DOHH2 (cell line): ENCODE measurements around the gene ERFL.
"Not testable (repeated sequence)": the region's sequence is repeated elsewhere in the genome, so short reads cannot be mapped to it uniquely, and the experiment has no call there.

Source experiments
- H3F3A ChIP-seq: fragments of 200-600 bp; sonication (generic), shearing (Covaris generic); 2 replicates; pipeline ENCODE4 v1.6.0; 2016; ENCODE audit warnings: antibody characterized with exemption, mild to moderate bottlenecking; ENCODE audit not compliant: control insufficient read depth, insufficient read depth
- H3K27ac ChIP-seq: fragments of 200-600 bp; sonication (generic); 2 replicates; pipeline ENCODE4 v1.5.1; 2014; ENCODE audit warnings: low read depth, mild to moderate bottlenecking, low read length, moderate library complexity
- H3K27me3 ChIP-seq: fragments of 200-600 bp; sonication (generic); 2 replicates; pipeline ENCODE4 v1.6.1; 2014; ENCODE audit warnings: mild to moderate bottlenecking, low read length, mixed read lengths; ENCODE audit not compliant: control insufficient read depth
- H3K36me3 ChIP-seq: fragments of 200-600 bp; sonication (generic); 2 replicates; pipeline ENCODE4 v1.6.1; 2014; ENCODE audit warnings: mild to moderate bottlenecking, low read length, moderate library complexity, mixed read lengths; ENCODE audit not compliant: control insufficient read depth
- H3K4me1 ChIP-seq: fragments of 200-600 bp; sonication (generic); 2 replicates; pipeline ENCODE4 v1.6.1; 2014; ENCODE audit warnings: mild to moderate bottlenecking, low read length, mixed read lengths; ENCODE audit not compliant: control insufficient read depth
- H3K4me2 ChIP-seq: fragments of 200-600 bp; sonication (generic); 2 replicates; pipeline ENCODE4 v1.6.0; 2014; ENCODE audit warnings: mild to moderate bottlenecking, low read length, moderate library complexity
- H3K4me3 ChIP-seq: fragments of 200-600 bp; sonication (generic); 2 replicates; pipeline ENCODE4 v1.5.1; 2014; ENCODE audit warnings: mild to moderate bottlenecking, low read length, mixed read lengths
- H3K79me2 ChIP-seq: fragments of 200-600 bp; sonication (generic); 2 replicates; pipeline ENCODE4 v1.6.1; 2014; ENCODE audit warnings: mild to moderate bottlenecking, low read length, mixed read lengths; ENCODE audit not compliant: control insufficient read depth
- H3K9me2 ChIP-seq: fragments of 200-600 bp; sonication (generic); replicated peaks from 2 replicates; pipeline ENCODE4 v1.6.1; 2014; ENCODE audit warnings: mild to moderate bottlenecking, low read length, mixed read lengths; ENCODE audit not compliant: control insufficient read depth
- H3K9me3 ChIP-seq: fragments of 200-600 bp; sonication (generic); 2 replicates; pipeline ENCODE4 v1.6.1; 2014; ENCODE audit warnings: antibody characterized with exemption, low read length, mixed read lengths; ENCODE audit not compliant: control insufficient read depth, insufficient read depth
- H4K20me1 ChIP-seq: fragments of 200-600 bp; sonication (generic); 2 replicates; pipeline ENCODE4 v1.6.0; 2014; ENCODE audit warnings: low read depth, mild to moderate bottlenecking, antibody characterized with exemption, low read length, moderate library complexity; ENCODE audit not compliant: control insufficient read depth, insufficient read depth
- CTCF ChIP-seq: fragments of 200-600 bp; sonication (generic); IDR thresholded peaks from one replicate; pipeline ENCODE4 v1.5.1; 2014; ENCODE audit warnings: antibody characterized with exemption, mild to moderate bottlenecking, low read depth, low read length; ENCODE audit not compliant: poor library complexity, severe bottlenecking
- EZH2phosphoT487 ChIP-seq: fragments of 200-600 bp; sonication (generic); IDR thresholded peaks from 2 replicates; pipeline ENCODE4 v1.6.1; 2017; ENCODE audit warnings: borderline replicate concordance, mild to moderate bottlenecking, antibody characterized with exemption, low read length, moderate library complexity, mixed read lengths

ERFL gene

DNA sequence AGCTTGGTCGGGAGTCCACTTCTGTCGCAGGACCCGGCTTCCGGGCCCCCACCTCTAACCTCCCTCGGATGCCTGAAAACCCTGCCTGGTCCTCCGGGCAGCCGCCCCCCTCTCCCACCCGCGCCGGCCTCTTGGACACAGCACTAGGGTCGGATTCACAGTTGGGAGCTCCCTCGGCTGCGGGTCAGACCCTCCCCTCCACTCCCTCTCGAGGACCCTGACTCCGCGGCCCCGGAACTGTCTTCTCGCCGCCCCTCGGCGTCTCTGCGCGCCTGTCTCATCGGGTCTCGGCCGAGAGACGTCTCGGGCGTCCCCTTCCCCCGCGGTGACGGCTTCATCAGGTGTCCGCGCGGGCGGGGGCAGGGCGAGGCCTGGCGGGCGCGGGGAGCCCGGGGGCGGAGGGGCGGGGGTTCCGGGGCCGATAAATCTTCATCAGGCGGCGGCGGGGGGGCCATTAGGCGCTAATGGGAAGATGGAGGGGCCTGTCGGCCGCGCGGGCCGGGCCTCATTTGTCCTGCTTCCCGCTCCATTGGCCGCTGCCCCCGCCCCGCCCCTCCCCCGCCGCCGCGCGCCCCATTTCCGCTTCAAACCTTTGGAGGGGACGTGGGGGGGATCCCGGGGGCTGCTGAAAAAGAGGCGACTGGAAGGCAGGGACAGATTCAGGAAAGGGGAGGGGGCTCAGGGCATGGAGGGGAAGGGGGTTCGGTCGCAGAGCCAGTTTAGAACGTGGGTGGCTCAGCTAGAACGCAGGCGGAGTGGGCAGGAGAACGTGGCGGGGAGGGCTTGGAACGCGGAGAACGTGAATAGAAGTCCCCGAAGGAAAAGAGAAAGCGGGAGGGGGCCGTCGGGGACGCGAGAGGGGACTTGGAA is 11.8 kb upstream of the ERFL start:
- Histone ChIP-seq H3K27me3 (no peaks in the 10 kb centered on the region), H3K9me3 (no peaks in the 10 kb centered on the region), H3K4me3 (peak overlapping the region; percentile 97)

GRCh38 chr19:41939209-41939608 is 11.0 kb upstream of the ERFL start:
- Histone ChIP-seq H3K4me1 (peaks cover 81% of the 10 kb centered on the region), H3K4me3 (peak overlapping the region; percentile 97), H3K27ac (peak overlapping the region; percentile 96), H3F3A (peaks cover 52% of the 10 kb centered on the region), H3K4me2 (peak overlapping the region; percentile 96)
- H3K79me2 ChIP-seq, H3K27me3 ChIP-seq, H4K20me1 ChIP-seq, H3K9me3 ChIP-seq, H3K9me2 ChIP-seq, H3K36me3 ChIP-seq: not testable (repeated sequence)

More for the DNA sequence above, 11.8 kb upstream of the ERFL start:
- TF ChIP-seq EZH2phosphoT487 (no peak), CTCF (no peak)
- Histone ChIP-seq H3K9me2 (no peaks in the 10 kb centered on the region), H3K36me3 (peaks cover 14% of the 10 kb centered on the region), H4K20me1 (no peaks in the 10 kb centered on the region), H3K27ac (peak overlapping the region; percentile 96), H3F3A (peaks cover 57% of the 10 kb centered on the region), H3K79me2 (peaks cover 9% of the 10 kb centered on the region), H3K4me2 (peak overlapping the region; percentile 96), H3K4me1 (peaks cover 81% of the 10 kb centered on the region)

GRCh38 chr19:41937525-41938468 is 9.5 kb upstream of the ERFL start:
- Histone ChIP-seq H3K4me1 (peaks cover 81% of the 10 kb centered on the region), H4K20me1 (no peaks in the 10 kb centered on the region), H3F3A (peaks cover 57% of the 10 kb centered on the region), H3K79me2 (peaks cover 9% of the 10 kb centered on the region), H3K4me2 (peak overlapping the region; percentile 96), H3K4me3 (peak overlapping the region; percentile 49), H3K9me2 (no peaks in the 10 kb centered on the region), H3K27me3 (no peaks in the 10 kb centered on the region), H3K9me3 (no peaks in the 10 kb centered on the region), H3K27ac (peak overlapping the region; percentile 96), H3K36me3 (peaks cover 6% of the 10 kb centered on the region)
- no peak for TF ChIP-seq CTCF
- TF ChIP-seq EZH2phosphoT487 = no peak
